ENCODE data around the gene KDR.

The KDR gene

DNA sequence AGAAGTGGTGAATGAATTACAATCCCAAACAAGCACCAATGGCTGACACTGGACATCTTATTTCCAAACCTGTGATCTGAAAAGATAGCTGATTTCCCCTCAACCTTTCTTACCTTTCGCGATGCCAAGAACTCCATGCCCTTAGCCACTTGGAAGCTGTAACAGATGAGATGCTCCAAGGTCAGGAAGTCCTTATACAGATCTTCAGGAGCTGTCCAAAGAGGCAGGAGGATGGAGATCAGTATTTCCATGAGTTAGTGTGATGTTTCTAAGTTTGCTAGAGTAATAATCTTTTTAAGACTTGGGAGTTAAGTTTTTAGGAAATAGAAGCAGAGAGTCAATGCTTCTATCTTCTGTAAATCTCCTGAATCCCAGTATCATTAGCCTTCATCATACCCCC lies 32.9 kb downstream of the KDR start:
- TF ChIP-seq, protein P1, sequence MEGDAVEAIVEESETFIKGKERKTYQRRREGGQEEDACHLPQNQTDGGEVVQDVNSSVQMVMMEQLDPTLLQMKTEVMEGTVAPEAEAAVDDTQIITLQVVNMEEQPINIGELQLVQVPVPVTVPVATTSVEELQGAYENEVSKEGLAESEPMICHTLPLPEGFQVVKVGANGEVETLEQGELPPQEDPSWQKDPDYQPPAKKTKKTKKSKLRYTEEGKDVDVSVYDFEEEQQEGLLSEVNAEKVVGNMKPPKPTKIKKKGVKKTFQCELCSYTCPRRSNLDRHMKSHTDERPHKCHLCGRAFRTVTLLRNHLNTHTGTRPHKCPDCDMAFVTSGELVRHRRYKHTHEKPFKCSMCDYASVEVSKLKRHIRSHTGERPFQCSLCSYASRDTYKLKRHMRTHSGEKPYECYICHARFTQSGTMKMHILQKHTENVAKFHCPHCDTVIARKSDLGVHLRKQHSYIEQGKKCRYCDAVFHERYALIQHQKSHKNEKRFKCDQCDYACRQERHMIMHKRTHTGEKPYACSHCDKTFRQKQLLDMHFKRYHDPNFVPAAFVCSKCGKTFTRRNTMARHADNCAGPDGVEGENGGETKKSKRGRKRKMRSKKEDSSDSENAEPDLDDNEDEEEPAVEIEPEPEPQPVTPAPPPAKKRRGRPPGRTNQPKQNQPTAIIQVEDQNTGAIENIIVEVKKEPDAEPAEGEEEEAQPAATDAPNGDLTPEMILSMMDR (conservative IDR thresholded peaks at IDR 0.05), result no peak
- no peak for TF ChIP-seq ZFX (IDR thresholded peaks at IDR 0.05)
- H3K27ac ChIP-seq, result no peak overlapping the region

DNA sequence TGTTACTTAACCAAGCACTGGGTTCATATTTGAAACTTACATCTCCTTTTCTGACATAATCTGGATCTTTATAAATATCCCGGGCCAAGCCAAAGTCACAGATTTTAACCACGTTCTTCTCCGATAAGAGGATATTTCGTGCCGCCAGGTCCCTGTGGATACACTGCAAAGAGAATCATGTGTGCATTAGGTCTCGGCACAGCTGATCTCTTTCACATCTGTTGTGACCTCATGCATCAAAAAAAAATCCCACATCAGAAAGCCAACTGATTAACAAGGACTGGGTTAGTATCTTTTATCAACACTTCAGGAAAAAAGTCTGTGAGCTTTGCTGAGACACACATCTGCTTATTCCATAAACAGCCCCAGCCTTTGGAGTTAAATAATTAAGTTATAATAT lies 35.5 kb downstream of the KDR start:
- no peak overlapping the region for H3K27ac ChIP-seq
- TF ChIP-seq ZFX (IDR thresholded peaks at IDR 0.05), result no peak
- TF ChIP-seq, protein P1 (conservative IDR thresholded peaks at IDR 0.05), result no peak

DNA sequence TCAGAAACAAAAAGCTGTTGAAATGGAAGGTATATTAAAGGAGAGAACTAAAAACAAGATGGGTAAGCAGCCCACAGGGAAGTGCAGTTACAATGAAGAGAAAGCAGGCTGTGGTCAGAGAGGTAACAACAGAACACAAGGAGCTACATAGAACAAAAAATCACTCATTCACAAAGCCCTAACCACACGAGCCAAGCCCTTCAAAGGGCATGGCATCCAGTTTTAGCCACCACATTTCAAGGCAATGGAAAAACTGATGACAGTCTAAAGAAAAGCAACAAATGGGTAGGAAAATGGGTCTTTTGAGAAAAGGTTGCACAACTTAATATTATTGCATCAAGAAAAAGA lies 37.5 kb downstream of the KDR start:
- no peak overlapping the region for H3K27ac ChIP-seq
- TF ChIP-seq ZFX (IDR thresholded peaks at IDR 0.05), result no peak
- TF ChIP-seq, protein P1 (conservative IDR thresholded peaks at IDR 0.05), result no peak

DNA sequence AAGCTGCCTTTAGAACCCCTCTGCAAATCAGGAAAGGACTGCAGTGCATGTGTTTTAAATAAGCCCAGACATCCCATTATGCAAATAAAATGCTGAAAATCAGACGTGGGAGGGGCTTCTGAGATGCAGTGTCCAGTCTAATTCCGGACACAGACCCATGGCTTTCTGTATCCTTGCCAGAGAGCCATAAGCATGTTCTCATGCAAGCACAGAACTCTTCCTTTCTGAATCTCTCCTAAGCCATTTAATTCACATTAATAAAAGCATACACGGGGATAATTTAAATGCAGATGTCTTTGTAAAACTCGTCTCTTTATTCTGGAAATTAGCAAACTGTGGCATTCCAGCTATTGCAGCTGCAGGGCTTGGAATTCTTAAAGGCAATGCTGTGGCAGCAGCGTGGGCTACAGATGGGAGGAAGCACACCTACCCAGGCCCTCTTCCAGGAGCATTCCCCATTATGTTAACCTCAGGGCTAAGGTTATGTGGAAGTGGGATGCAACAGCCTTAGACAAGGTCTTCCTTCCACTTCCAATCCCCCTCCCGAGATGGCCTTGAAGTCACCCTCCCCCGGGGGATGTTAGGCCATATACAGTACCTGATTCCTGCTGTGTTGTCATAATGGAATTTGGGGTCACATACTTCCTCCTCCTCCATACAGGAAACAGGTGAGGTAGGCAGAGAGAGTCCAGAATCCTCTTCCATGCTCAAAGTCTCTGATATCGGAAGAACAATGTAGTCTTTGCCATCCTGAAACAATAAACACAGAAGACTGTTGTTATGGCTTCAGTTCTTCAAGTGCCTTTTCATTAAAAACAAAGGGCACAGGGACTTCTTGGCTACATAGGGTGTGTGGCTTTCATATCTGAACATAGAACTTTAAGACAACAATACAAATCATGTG lies 38.1 kb downstream of the KDR start:
- no peak overlapping the region for H3K27ac ChIP-seq

DNA sequence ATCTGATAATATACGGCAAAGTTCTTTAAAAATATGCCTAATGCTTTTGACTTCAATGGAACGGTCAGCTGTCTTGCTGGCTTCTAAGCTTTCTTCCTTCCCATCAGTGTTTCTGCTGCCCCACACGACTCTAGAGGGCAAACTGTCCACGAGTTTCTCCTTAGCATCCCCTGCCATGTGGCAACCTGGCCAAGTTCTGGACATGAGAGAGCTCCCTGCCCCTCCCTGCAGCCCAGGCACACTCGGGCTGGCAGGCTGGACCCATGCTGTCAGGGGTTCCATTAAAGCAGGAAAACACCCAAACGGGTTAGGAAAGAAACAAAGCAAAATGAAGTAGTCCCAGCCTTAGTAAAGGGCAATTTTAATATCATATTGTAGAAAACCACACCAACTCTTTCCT lies 38.8 kb downstream of the KDR start:
- no peak for TF ChIP-seq ZFX (IDR thresholded peaks at IDR 0.05)
- TF ChIP-seq, protein P1 (conservative IDR thresholded peaks at IDR 0.05), result no peak
- no peak overlapping the region for H3K27ac ChIP-seq

More for the DNA sequence above, 38.1 kb downstream of the KDR start:
- TF ChIP-seq, protein P1 (conservative IDR thresholded peaks at IDR 0.05), result no peak
- no peak for TF ChIP-seq ZFX (IDR thresholded peaks at IDR 0.05)

DNA sequence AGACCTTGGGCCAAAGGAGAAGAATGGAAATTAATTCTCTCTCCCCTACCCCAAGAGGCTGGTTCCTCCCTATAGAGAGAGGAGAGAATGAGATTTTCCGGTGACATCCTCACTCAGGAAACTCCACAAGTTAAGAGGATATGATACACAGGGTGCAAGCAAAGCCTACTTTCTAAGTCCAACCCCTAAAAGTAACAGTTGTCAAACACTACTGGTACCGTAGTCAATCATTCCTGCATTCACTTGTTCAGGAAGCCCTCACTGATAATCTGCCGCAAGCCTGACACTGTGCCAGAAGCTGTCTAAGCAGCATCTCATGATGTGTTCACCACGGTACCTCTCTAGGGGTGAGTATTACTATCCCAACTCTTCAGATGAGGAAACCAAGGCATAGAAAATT lies 41.7 kb downstream of the KDR start:
- TF ChIP-seq, protein P1 (conservative IDR thresholded peaks at IDR 0.05), result no peak
- no peak for TF ChIP-seq ZFX (IDR thresholded peaks at IDR 0.05)
- no peak overlapping the region for H3K27ac ChIP-seq

DNA sequence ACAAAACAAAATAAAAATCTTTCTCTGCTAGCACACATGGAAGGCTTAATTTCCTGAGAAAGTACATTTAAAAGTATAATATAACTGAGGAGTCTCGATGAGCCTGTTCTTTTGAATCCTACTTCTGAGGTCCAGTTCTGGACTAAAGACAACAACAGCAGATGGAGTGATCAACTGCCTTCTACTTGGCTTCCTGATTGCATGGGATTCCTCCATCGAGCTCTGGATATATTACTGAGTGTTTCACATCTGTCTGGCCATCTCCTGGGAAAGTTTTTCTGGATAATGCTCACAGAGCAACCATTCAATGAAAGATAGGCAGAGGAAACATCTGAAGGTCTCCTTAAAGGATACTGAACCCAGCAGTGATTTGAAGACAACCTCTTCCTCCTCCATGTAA lies 42.6 kb downstream of the KDR start:
- no peak overlapping the region for H3K27ac ChIP-seq
- TF ChIP-seq, protein P1 (conservative IDR thresholded peaks at IDR 0.05), result no peak
- no peak for TF ChIP-seq ZFX (IDR thresholded peaks at IDR 0.05)
